Globus pallidus (tissue), 1 donor: ENCODE measurements around the gene PTPRG.

Experiments
- DNase-seq: peaks from one replicate; pipeline ENCODE4 v3.0.0-alpha.2; 2015; ENCODE audit warnings: low spot score

Gene PTPRG

DNA sequence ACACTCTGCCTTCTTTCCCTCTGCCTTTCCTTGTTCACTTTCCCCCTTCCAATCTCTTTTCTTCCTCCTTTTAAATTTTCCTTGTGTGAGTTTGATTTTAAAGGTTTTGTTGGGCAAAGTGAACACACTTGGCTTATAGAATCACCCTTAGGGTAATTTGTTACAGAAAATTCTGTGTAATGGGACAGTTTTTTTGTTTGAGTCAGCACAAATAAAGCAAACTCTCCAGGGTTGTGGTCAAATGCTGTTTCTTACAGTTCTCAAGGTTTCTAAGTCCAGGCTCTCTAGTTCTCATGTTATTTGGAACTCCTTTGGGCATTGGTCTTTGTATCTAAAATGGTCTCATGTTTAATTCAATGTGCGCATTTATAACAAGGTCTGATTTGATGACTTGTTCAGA is 307.1 kb downstream of the PTPRG start:
- DNase-seq, result no peak

DNA sequence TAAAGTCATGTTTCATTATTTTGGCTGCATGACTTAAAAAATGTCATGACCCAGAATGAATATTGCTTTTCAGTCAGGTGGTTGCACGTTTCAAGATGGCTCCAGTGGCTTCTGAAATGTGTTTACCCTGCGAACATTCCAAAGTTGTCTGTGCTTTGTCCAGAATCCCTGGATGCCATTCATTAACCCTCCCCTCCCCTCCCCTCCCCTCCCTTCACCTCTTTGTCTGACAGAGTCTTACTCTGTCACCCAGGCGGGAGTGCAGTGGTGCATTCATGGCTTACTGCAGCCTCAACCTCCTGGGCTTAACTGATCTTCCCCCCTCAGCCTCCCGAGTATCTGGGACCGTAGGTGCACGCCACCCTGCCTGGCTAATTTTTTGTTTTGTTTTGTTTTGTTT is 308.0 kb downstream of the PTPRG start:
- no peak for DNase-seq

DNA sequence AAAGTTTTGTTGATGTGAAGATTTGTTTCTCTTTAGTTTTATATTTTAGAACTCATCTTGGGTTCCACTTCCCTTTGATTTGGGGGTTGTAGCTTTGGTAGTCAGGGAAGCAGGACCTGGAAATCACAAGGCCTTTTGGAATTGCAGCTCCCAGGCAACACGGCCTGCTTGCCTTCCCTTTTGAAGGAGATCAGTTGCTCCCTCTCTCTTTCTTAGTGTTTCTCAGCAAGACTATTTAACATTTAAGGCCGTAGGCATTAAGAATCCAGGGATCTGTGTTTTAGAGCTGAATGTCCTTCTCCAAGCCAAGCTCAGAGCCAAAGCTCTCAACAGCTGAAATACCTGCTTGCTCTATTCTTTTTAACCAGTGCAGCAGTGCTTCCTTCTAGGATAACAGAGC is 310.3 kb downstream of the PTPRG start:
- DNase-seq, result no peak

DNA sequence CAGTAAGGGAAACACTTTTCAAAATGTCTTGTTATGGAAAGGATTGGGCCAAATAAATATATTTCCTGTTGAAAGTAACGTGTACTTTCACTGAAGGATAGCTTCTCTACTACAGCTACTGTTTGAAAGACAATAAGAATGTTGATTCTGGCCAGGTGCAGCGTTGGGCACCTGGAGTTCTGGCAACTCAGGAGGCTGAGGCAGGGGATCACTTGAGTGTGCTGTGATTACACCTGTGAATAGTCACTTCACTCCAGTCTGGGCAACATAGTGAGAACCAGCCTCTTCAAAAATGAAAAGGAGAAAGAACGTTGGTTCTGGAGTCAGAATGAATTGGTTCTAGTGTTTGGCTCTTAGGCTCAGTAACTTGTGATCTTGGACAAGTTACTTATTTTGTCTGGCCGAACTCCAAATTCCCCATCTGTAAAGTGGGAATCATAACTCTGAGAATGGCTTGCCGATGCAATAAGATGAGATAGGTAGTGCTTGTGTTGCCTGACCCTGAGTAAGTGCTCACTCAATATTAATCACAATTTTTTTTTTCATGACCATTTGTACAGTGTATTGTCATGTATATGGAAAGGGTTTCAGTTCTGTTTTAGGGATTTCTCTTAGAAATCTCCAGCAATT is 310.8 kb downstream of the PTPRG start:
- DNase-seq, result no peak

DNA sequence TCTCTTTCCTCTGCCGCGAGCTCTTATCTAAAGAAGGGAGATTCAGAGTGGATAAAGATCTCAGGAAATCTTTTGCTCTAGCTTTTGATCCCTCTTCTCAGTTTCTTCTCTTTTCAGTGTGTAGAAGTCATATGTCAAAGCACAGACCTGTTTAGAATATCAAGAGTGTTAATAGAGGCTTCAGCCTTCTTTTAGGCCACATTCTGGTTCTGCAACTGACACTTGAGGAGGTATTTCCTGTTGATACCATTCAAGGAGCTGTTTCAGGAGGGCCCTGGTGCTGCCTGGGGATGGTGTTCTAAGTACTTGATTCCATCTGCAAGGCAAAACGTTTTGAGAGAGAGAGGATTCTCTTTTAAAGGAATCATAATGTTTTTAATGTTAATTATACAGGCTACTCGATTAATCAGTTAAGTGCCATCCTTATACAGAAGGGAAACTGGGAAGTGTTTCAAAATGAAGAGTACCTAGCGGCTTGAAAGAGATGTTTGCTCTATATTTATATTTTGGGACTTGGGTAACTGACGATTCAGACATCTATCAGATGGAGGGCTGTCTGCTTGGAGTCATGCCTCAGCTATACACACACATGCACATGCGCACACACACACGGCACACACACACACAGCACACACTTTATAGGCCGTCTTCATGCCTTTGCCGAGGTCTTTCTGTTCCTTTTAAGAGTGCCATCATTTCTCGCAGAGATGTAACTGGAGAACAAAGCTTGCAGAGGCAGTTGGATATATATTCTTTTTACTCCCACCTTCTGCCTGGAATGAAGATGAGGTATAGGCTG is 313.9 kb downstream of the PTPRG start:
- no peak for DNase-seq

DNA sequence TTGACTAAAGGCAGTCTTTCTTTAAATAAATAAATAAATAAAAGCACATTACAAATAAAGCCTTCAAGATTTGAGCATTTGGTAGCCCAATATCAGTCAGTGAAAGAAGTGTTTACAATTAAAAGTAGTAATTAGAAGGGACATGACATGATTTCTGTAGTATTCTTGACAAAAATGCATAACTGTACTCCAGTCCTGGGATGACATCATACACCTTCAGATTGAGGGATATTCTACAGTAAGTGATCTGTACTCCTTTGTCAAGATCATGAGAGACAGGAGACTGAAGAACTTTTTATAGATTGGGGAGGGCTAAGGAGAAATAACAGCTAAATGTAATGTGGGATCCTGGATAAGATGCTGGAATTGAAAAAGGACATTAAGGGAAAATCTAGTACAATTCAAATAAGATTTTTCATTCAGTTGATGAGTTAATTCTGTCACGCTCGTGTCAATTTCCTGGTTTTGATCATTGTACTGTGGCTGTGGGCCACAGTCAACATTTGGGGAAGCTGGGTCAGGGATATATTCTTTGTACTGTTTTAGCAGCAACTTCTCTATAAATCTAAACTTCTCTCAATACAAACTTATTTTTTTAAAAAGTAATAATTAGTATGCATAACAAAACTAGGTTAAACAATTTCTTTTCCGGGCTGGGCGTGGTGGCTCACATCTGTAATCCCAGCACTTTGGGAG is 314.8 kb downstream of the PTPRG start:
- DNase-seq, result no peak

DNA sequence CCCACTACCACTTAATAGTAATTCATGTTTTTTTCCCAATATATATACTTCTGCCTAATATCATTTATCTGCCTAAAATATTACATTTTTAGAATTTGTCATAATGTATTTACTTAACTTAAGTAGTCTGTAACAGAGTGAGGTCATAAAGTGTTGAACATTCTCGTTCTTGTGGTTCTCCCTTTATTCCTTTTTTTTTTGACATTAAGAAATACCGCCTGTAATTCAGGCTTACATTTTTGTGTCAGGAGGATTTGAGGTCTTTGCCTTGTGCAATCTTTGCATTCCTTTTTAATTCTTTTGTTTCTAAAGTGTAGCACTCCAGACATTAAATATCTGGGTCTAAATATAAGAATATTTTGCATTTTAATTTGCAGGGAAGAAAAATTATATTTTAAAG is 315.4 kb downstream of the PTPRG start:
- no peak for DNase-seq

DNA sequence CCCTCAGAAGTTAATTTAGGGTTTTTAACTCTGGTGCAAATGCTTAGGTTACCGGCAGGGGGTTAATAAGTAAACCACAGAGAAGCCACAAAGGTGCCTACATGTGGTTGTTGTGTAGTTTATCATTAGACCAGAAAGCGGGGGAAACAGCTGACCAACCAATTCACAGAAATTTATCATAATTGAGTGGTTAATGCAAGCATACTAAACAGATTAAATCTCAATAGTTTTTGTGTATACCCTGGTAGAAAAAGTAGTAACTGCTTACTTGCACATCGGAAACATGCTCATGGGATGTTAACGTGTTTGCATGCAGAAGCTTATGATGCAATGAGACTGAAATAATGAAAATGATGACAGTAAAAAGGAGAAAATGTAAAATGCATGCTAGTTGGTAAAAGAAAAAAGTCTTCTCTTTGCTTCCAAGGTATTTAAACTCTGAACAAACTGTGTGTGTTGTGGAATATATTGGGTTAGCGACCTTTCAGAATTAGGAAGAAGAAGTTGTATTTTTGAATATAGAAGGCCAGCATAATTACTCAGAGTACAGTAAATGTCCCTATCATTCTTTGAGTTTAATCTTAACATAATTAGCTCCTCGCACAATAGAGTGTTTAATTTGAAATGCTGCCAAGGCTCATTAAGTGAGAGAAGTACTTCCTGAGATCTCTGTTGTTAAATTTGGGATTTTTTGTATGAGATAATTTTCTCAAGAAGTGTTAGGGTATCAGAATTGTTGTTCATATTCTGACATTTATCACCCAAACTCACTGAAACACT is 316.2 kb downstream of the PTPRG start:
- no peak for DNase-seq

DNA sequence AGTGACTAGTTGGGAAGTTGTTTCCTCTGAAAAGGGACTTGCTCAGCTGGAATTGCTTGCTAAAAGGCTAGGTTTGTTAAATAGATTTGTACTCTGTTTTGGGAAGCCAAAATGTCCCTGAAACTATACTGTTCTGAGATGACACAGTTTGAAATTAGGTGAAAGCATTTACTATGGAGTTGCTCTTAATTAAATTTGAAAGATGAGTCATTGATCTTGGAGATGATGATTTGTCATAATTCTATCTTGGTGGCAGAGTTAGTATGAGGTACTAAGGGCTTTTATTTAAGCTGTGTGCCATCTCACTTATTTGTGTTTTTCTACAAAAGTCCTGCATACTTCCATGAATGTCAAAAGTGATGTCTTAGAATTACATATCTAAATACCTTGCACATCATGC is 320.9 kb downstream of the PTPRG start:
- DNase-seq, result no peak

DNA sequence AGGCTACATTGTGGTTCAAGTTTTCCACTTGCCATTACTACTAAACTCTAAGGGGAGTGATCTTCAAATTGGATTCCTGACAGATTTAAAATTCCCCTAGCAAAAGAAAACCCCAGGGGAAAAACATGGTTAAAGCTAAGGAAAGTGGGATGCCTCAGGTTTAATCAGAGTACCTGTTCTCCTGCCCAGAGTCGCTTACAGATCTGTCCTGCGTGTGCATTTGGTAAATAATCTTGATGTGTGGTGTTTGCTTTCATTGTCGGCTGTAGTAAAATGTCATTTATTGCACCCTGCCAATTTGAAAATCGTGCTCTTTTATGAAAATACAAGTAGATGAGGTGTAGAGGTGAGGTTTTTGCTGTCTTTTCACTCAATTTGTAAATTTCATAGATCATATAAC is 323.4 kb downstream of the PTPRG start:
- DNase-seq, result no peak

DNA sequence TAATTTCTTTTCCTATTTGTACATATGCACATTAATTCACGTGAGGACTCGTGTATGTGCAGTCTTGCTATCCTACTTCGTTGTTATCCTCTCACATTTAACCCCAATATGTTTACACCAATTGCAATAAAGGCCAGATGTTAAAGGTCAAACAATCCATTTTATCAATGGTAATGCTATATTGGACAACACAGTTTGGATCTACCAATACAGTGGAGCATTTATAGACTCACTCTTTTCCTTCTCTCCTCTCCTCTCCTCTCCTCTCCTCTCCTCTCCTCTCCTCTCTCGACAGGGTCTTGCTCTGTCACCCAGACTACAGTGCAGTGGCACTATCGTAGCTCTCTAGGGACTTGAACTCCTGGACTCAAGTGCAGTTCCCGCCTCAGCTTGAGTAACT is 324.0 kb downstream of the PTPRG start:
- no peak for DNase-seq

DNA sequence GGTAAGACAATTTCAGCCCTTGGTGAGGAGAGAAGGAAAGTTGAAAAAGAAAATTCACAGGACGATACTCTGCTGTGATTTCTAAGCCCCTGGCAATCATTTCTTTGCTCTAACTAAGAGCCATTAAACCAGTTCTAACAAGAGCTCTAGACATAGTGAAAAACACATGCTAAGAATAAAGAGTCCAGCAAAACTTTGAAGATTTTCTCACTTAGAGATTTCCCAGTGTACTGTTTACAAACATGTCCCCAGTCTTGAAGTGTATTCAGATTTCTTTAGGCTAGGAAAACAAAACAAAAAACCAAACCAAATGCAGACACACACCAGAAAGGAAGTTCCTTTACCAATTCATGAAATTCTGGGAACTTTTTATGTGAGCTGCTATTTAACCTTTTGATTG is 325.8 kb downstream of the PTPRG start:
- DNase-seq, result no peak

DNA sequence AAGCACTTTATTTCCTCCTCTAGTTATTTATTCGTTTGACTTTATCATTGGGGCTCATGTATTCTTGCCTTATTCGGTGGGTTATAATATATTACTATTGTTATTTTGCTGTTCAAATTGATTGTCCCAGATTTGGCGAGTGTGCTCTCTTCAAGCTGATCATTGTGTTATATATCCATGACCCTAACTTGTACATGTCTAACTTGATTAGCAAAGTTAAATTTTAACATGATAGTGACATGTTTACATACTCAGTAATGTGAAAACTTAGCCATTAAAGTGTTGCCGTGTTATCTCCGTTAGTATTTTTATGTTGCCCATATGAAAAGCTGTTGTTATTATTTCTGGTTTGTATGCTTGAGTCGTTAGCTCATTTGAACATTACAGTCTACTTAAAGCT is 327.9 kb downstream of the PTPRG start:
- no peak for DNase-seq

DNA sequence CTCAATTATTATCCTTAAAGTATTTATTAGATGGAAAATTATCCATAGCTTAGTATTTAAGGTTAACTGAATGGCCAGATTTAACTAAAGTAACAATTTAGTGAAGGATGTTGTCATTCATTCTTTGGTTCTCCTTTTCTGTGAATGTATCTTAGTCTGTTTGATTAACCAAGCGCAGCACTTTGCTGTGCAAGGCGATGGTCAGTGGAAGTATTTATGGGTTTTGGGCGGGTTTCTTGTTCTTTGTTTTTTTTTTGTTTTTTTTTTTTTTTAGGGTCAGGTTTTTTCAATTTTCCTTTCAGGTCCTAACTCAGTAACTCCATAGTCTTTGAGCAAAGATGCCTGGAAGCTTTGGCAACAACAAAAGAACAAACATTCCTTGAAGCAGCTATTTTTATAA is 328.8 kb downstream of the PTPRG start:
- DNase-seq, result no peak

DNA sequence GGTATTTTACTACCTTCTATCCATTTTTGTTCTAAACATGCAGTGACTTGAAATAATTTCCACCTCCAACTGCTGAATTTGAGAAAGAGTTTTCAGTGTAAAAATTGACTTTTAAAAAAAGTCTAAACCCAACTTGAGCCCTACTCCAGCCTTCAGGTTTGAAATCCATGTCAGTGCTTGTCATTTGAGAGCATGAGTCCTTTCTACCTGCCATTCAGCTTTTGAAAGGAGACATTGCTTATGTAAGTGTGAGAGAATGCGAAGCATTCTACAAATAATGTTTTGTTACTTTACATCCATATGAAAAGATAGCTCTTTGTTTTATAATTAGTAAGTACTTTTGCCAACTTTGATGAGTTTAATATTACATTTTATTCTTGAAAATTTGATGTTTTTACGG is 329.2 kb downstream of the PTPRG start:
- no peak for DNase-seq

DNA sequence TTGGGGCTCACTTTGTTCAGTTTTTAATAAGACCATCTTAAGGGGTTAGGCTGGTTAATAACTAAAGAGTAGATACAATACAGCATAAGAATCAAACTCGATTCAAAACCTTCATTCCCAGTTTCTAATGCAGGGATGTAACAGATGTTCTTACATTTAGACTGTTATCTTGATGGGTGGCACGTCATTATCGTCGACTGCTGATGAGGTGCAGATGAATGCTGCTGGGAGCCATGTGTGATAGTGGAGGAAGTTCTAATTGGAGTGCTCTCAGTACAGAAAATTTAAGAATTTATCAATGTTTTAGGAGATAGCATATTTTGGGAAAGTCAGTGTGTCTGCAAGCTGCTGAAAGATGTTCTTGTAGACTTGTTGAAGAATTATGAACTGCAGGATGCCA is 331.5 kb downstream of the PTPRG start:
- no peak for DNase-seq

DNA sequence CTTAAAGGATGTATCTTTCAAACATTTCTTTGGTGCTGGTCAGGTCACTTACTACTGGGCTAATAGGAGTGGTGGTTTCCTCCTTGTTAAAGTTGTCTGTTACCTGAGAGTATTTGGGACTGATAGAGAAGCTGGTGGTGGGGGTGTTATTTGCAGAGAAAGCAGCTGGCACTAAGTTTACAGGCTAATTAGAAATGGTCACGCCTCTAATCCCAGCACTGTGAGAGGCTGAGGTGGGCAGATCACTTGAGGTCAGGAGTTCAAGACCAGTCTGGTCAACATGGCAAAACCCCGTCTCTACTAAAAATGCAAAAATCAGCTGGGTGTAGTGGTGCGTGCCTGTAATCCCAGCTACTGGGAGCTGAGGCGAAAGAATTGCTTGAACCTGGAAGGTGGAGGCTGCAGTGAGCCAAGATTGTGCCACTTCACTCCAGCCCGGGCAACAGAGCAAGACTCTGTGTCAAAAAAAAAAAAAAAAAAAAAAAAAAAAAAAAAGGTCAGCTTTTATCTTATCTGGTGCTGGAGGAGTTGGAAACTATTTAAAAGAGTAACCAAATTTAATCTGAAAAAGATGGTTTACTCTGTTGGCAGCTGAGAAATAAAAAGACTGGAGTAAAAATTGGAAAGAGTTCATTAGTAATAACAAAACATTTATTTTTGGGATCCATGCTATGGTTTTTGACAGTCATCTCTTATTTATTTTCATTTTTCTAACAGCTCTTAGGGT is 332.6 kb downstream of the PTPRG start:
- no peak for DNase-seq

DNA sequence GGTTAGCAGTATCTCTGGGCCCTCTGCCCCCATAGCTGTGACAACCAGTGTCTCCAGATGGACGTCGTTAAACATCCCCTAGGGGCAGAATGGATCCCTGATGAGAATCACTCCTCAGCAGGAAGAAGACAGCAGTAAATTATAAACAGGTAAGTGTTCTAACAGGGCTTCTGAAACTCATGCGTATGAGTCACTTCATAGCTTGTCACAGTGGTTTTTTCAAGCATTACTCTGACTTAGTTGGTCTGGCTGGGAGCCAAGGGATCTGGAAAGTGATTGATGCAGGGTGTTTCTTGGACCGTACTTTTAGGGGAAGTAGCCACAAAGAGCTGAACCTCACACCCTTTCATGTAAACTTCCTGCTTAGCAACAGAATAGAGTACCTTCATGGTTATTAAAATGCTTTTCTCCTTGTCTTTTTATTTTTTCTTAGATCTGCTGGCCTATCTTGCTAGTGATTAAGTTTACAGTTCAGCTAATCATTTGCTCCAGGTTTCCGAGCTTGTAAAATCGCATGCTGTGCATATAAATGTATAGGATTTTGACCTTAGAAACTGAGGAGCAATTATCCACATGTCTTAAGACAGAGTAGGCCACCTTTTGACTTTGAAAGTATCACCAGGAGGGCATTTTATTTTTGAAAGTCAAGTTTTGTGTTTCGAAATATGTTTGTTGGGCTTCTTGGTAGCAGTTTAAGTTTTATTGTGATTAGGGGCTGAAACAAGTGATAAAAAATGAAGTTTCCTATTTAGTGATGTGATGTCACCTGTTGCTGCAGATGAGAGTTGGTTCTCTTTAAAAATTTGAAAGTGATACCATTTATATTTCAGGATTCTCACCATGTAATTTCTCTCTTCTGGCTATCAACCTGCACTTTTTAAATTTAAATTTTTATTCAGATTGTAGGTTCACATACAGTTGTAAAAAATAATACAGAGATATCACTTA is 333.9 kb downstream of the PTPRG start:
- peak; percentile 28 for DNase-seq

DNA sequence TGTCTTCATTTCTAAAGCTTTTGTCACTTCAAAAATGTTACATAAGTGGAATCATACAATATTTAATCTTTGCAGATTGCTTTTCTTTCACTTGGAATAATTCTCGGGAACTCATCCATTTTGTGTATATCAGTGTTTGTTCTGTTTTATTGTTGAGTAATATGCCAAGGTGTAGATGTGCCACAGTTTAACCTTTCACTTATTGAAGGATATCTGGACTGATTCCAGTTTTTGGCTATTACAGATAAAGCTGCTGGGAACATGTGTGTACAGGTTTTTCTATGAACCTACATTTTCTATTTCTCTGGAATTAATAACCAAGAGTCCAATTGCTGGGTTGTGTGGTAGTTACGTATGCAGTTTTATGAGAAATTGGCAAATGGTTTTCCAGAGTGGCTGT is 334.9 kb downstream of the PTPRG start:
- no peak for DNase-seq

DNA sequence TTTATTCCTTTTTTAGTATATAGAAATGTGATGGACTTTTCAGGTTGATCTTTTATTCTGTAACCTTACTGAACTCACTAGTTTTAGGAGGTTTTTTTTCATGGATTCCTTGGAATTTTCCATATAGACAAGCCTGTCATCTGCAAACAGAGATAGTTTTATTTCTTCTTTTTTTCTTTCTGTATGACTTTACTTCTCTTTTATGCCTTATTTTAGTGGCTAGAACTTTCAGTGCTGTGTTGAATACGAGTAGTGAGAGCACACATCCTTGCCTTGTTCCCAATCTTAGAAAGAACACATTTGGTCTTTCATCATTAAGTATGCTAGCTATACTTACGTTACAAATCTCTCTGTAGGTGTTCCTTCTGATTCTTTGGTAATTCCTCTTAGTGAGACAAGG is 336.5 kb downstream of the PTPRG start:
- DNase-seq, result peak; percentile 20
